Kidney capillary endothelial cell (primary cell): ENCODE data around the gene ARPC3.
"Not testable (repeated sequence)": the region's sequence is repeated elsewhere in the genome, so short reads cannot be mapped to it uniquely, and the experiment has no call there.

Experiments
- DNase-seq: peaks from one replicate; pipeline ENCODE4 v3.0.0-alpha.2; 2018; ENCODE audit warnings: low spot score

The ARPC3 gene

DNA sequence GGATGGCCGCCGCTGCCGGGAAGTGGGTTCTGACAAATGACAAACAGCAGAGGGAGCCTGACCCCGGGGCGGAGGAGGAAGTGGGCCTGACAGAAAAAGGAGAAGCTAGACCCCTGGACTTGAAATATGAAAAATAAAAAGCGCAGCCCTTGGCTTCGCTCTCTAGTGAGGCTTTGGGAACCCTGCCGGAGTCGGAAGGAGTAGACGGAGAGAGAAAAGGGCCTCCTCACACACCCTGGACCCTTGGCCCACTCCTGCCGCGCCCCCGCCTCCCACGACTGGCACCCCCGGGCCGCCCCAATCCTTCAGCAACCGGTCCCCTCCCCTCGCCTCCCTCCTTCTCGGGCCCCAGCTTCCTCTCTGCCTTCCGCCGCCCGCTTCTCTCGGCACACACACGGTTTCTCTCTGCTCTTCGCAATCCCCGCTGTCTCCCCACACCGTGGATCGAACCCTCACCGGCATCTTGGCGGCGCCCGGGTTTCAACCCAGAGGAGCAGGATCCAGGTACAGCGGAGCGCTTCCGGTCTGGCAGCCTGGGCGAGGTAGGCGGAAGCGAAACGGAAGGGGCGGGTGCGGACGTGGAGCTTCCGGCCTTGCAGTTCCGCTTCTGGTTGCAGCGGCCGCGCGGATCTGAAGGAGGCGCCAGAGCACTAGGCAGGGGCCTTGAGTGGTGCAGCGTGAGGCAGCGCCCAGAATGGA lies at the start of gene ARPC3:
Gene ARPC3 (minus strand): TSS at position 539 of the 699 bp plus-strand sequence. CDS start 77 bp downstream, at position 462.
- peak; percentile 93 for DNase-seq

DNA sequence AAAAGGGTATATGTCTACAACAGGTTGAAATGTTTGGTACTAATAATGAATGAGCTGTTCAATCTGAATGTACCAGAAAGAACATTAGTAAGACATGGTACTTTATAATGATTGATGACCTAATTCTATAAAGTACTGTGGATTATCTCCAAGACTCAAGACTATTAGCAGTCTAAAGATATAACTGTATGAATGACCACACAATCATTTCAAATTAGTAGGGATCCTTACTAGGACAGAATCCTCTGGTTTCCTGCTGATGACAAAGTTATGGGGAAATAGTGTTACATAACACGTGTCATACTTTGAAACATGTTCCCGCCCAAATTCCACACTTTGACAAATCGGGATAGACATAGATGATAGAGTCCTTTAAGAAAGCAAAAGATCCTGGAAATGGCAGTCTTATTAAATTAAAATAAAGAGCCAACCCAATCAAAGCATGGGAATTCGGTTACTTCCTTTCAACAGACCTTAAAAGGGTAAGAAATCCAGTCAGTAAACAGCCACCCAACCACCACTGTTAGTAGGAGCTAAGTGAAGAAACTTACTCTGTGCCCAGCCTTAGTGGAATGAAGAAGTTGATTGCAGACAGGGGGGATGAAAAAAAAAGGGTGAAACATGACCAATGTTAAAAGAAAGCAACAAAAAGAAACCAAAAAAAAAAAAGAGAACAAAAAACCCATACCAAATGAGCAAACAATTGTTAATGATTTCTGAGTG lies 49.0 kb upstream of the ARPC3 start:
- DNase-seq: no peak

DNA sequence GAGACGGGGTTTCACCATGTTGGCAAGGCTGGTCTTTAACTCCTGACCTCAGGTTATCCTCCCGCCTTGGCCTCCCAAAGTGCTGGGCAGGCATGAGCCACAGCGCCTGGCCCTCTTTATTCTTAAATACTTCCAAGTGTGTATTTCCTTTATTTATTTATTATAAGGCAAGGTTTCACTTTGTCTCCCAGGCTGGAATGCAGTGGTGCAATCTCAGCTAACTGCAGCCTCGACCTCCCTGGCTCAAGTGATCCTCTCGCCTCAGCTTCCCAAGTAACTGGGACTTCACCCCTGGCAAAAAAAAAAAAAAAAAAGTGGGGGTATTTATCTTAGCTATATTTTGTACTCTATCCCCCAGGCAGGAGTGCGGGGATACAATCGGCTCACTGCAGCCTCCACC lies 25.3 kb upstream of the ARPC3 start:
- DNase-seq: no peak

DNA sequence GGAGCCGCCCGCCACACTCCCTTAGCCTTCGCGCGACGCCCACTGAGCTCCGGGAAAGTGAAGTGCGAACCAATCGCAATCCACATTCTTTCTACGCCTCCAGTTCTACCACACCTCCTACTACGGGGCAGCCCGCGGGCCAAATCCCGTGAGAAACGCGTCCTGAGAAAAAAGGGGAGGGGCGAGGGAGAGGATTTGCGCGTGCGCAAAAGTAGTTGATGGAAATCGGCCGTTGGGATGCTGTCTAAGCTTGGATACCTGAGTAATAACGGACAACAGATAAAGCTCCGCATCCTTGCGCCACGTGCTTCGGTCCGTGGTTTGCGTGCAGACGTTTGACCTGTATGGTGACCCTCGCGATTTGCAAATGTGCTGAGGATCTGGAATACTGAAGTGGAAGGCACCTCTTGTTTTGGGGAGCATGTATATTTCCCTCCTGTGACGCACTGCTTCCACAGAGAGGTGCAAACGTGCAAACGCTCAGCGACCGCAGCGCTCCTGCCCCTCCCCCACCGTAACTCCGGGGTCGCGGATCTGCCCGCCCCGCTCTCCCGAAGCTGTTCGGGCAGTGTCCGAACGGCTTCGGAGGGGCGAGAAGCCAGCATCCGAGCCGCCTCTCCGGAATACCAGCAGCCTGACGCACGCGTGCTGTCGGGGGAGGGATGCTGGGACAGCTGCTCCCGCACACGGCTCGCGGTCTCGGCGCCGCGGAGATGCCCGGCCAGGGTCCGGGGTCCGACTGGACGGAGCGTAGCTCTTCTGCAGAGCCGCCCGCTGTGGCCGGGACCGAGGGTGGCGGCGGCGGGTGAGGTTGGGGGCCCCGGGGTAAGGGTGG lies 18.3 kb upstream of the ARPC3 start, which contains the start of the genes FAM216A and GPN3:
Gene FAM216A (plus strand): TSS at position 632 of the 835 bp plus-strand sequence. CDS start 31 bp downstream, at position 663.
Gene GPN3 (minus strand): TSS at position 44 of the 835 bp plus-strand sequence. CDS start 54 bp downstream, outside the sequence.
- peak; percentile 97 for DNase-seq

GRCh38 chr12:110467847-110468213 lies 17.7 kb upstream of the ARPC3 start:
- DNase-seq: no peak

GRCh38 chr12:110466791-110467190 lies 16.7 kb upstream of the ARPC3 start:
- DNase-seq: no peak

- not testable (repeated sequence) for DNase-seq
These were observed 15.6 kb upstream of the ARPC3 start for GRCh38 chr12:110465765-110466164.

DNA sequence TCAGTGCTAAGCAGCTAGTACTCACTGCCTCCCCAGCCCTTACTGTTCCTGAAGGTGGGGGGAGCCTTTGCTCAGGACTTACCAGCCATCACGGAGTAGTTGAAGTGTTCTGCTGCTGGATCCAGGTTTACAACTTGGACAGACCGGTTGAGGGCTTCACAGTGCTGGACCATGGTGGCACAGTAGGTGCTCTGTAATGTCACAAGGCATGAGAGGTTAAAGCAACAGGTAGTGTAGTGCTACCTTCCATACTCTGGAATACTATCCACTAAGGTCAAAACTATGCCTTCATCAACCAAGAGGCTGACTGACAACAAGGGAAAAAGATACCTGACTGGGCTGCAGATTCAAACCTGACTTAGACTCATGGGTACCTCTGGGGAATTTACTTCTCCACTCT lies 14.9 kb upstream of the ARPC3 start:
- no peak for DNase-seq

- DNase-seq: not testable (repeated sequence)
These were observed 11.1 kb upstream of the ARPC3 start for GRCh38 chr12:110461189-110461588.

- DNase-seq: no peak
These were observed 8.6 kb upstream of the ARPC3 start for GRCh38 chr12:110458756-110459155.

DNA sequence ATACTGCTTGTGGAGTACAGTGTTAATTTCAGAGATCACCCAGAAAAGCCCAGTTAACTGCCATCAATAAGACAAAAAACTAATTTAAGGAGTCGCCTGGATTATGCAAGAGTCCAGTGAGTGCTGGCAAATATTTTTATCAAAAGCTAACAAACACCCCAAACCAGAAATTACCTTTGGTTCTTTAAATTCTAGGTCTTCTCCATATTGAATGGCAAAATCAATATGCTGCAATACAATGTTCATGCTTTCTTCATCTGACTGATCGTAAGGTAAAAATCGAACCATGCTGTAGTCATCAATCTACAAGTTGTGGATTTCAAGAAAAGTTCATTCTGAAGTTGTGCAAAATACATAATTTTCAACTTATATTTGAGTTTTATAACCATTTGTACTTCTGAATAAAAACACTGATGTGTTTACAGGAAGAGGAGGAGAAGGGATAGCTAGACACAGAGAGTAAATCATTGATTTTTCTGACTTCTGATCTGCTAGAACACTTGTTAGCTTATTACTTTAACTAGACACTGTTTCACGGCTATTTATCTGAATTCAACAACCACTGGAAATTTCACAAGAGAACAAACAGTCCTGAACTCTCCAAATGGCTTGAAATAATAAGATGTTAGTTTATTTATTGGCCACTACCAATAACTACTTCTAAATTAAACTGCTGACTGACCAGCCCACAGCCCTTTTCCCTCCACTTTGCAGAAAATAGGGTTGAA lies 3.6 kb upstream of the ARPC3 start:
- DNase-seq: no peak

- DNase-seq: no peak
These were observed 1.1 kb upstream of the ARPC3 start for GRCh38 chr12:110451263-110451662.

DNA sequence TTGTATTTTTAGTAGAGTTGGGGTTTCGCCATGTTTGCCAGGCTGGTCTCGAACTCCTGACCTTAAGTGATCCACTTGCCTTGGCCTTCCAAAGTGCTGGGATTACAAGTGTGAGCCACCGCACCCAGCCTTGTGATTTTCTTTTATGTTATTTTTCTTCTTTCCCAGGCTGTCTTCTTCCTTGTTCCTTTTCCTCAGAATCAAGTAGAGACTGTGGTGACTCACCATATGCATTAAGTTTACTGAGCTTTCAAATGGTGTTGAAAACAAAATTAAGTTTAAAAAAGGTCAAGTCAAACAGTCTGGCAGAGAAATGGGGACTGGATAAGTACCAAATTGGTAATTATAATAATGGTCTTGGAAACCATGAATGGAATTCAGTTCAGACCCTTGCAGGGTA lies 5.7 kb downstream of the ARPC3 start:
- no peak for DNase-seq

DNA sequence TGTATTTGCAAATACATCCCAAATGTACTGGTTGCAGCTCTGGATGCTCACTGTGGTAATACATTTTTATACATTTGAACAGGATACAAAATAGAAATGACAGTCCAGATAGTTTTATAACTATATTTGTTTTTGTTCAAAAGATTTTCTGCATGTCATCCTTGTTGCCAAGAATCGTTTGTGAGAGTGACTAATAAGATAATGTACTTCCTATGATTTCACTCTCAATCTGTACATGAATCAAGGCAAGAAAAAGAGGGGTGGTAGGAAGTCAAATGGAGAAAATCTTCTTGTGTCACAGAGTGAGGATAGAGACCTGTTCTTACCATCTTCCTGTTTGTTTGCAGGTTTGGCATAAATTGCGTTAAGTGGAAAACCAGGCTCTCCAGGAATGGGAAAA lies 13.9 kb downstream of the ARPC3 start:
- DNase-seq: peak; percentile 16

- DNase-seq: no peak
These were observed 18.1 kb downstream of the ARPC3 start for GRCh38 chr12:110431957-110432587.

- not testable (repeated sequence) for DNase-seq
These were observed 20.5 kb downstream of the ARPC3 start for GRCh38 chr12:110429676-110430075.

DNA sequence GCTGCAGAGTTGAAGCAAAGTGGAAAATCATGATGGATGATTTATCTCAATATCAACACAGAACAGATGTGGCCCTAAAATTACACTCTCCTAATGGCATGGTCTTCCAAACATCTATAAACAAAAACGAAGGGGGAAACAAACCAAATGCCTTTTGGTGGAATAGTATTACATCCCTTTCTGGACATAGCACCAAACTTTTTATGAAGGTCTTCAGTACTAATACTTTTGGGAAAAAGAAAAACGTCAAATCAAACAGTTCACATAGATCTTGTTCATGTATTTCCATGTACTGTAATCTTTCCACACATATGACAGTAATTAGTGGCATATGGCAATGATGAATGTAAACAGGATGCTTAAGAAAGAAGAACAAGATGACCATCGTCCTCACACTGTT lies 23.7 kb downstream of the ARPC3 start:
- no peak for DNase-seq

GRCh38 chr12:110424237-110424636 lies 25.9 kb downstream of the ARPC3 start:
- no peak for DNase-seq

- DNase-seq: no peak
These were observed 28.4 kb downstream of the ARPC3 start for GRCh38 chr12:110421701-110422100.

- no peak for DNase-seq
These were observed 28.9 kb downstream of the ARPC3 start for GRCh38 chr12:110421159-110421661.

DNA sequence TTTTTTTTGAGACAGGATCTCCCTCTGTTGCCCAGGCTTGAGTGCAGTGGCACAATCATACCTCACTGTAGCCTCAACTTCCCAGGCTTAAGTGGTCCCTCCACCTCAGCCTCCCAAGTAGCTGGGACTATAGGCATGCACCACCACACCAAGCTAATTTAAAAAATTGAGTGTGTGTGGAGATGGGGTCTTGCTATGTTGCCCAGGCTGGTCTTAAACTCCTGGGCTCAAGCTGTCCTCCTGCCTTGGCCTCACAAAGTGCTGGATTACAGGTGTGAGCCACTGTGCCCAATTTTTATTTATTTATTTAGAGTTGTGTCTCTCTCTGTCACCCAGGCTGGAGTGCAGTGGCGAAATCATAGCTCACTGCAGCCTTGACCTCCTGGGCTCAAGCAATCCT lies 29.5 kb downstream of the ARPC3 start:
- DNase-seq: not testable (repeated sequence)
